GM23248 (cell line): ENCODE results near the gene ESYT2.

Experiments used
- EZH2 ChIP-seq: fragments of 200-600 bp; sonication (generic); IDR thresholded peaks from 2 replicates; pipeline ENCODE4 v1.6.1; 2018; ENCODE audit warnings: antibody characterized with exemption, mild to moderate bottlenecking; ENCODE audit not compliant: insufficient read depth, poor library complexity, severe bottlenecking
- EZH2phosphoT487 ChIP-seq: fragments of 200-600 bp; sonication (generic); IDR thresholded peaks from 2 replicates; pipeline ENCODE4 v1.6.1; 2018; ENCODE audit warnings: antibody characterized with exemption, moderate library complexity, mild to moderate bottlenecking, low read depth; ENCODE audit not compliant: insufficient read depth

DNA sequence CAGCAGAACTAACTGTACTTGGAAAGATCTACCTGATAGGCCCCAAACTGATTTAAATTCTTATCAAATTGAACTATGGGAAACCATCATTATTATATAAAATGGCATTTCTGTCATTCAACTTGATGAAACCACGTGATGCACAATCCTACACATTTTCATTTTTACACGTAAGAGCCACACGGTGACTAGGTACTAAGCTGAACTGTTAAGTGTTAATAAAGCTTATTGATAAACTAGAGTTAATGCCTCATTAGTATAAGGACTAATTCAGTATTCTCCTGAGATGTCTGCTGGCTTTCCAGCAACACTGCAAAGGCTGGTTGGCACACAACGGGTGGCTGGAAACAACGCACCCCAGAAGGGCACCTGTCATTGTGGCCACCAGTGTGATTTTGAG, 129.3 kb downstream of the ESYT2 start:
- TF ChIP-seq EZH2phosphoT487 (no peak), EZH2 (no peak)
